ENCODE measurements around the gene PHLDA3. TPM values are rescaled to one million over a fixed set of nuclear protein-coding genes. Genes with fewer than 3 reads are reported as not detected.

The PHLDA3 gene
- total and polyA plus RNA-seq, 7 donors = 3.2 to 135 (median 93.4) TPM

- Histone ChIP-seq H3K4me3 (no peak overlapping the region), H3K27me3 (no peaks in the 10 kb centered on the region), H3K27ac (no peak overlapping the region), H3K36me3 (no peaks in the 10 kb centered on the region), H3K9me3 (no peaks in the 10 kb centered on the region), H3K4me1 (peaks cover 0 to 7% (median 0%) of the 10 kb centered on the region in 4 donors)
- no peak for DNase-seq
- TF ChIP-seq POLR2AphosphoS5 (IDR thresholded peaks at IDR 0.05) (no peak), EP300 (IDR thresholded peaks at IDR 0.05) (no peak), POLR2A (IDR thresholded peaks at IDR 0.05) (no peak)
- TF ChIP-seq, protein P1, sequence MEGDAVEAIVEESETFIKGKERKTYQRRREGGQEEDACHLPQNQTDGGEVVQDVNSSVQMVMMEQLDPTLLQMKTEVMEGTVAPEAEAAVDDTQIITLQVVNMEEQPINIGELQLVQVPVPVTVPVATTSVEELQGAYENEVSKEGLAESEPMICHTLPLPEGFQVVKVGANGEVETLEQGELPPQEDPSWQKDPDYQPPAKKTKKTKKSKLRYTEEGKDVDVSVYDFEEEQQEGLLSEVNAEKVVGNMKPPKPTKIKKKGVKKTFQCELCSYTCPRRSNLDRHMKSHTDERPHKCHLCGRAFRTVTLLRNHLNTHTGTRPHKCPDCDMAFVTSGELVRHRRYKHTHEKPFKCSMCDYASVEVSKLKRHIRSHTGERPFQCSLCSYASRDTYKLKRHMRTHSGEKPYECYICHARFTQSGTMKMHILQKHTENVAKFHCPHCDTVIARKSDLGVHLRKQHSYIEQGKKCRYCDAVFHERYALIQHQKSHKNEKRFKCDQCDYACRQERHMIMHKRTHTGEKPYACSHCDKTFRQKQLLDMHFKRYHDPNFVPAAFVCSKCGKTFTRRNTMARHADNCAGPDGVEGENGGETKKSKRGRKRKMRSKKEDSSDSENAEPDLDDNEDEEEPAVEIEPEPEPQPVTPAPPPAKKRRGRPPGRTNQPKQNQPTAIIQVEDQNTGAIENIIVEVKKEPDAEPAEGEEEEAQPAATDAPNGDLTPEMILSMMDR (IDR thresholded peaks at IDR 0.05) = no peak
- intact Hi-C loops (cut with DNase I) = no loop called here
- WGBS, 2 donors = 88 to 93% methylated on average over 2 of the region's 2 CpGs
These were observed 44.8 kb downstream of the PHLDA3 start for GRCh38 chr1:201424146-201424545.

DNA sequence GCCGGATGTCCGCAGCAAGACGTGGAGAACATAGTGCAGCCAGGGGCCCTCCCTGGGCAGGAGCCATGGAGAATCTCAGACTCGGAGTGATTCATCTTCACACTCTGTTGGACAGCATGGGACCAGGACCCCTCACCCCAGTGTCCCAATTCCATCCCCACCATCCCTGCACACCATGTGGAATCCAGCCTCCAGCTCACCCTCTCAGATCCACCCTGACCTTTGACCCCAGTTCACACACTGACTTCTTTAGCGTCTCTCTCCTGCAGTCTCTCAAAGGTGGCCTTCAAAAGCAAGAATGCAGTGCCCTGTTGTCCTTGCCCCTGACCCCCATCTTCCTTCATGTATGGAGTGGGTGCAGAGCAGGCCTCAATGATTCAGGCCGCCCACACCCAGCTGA lies 45.3 kb downstream of the PHLDA3 start:
- Histone ChIP-seq H3K36me3 (no peaks in the 10 kb centered on the region), H3K4me1 (peaks cover 0 to 7% (median 0%) of the 10 kb centered on the region in 4 donors), H3K27me3 (no peaks in the 10 kb centered on the region), H3K9me3 (no peaks in the 10 kb centered on the region), H3K4me3 (no peak overlapping the region), H3K27ac (no peak overlapping the region)
- DNase-seq = no peak
- no peak for TF ChIP-seq EP300 (IDR thresholded peaks at IDR 0.05)
- no peak for TF ChIP-seq POLR2AphosphoS5 (IDR thresholded peaks at IDR 0.05)
- TF ChIP-seq POLR2A (IDR thresholded peaks at IDR 0.05) = no peak
- TF ChIP-seq, protein P1 (IDR thresholded peaks at IDR 0.05) = no peak
- intact Hi-C loops (cut with DNase I) = no loop called here
- WGBS, 2 donors = 92 to 93% methylated on average over 6 of the region's 6 CpGs

DNA sequence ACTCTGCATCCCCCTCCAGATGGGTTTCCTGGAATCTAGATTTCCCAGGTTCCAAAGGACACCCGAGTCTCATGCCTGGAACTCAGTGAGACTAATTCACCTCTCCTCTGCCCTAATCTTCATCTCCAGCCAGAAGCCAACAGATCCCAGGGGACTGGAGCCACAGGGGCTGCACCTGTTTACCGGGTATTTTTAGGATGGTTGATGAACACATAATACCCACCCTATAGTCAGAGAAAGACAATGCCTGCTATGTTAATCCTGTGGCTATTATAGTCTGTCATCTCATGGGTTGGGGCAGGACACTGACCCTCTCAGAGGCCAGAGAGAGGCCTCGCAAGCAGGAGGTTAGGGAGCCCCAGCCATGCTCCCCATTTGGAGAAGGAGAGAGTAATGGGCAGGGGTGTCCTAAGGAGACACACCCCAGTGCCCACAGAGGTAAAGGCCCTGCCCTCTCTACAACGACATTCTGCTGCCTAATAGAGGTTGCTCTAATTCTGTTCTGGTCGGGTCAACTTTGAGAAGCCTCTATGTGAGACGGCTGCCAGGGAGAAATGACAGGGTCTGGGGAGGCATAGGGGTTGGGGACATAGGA lies 46.5 kb downstream of the PHLDA3 start:
- no peaks in the 10 kb centered on the region for H3K36me3 ChIP-seq
- no peak overlapping the region for H3K4me3 ChIP-seq
- peaks cover 0 to 7% (median 0%) of the 10 kb centered on the region in 4 donors for H3K4me1 ChIP-seq
- intact Hi-C loops (cut with DNase I) = no loop called here
- H3K9me3 ChIP-seq = no peaks in the 10 kb centered on the region
- no peak for TF ChIP-seq POLR2A (IDR thresholded peaks at IDR 0.05)
- 73 to 76% methylated on average over 6 of the region's 6 CpGs for whole genome bisulfite sequencing, 2 donors
- no peaks in the 10 kb centered on the region for H3K27me3 ChIP-seq
- no peak overlapping the region for H3K27ac ChIP-seq
- no peak for DNase-seq

DNA sequence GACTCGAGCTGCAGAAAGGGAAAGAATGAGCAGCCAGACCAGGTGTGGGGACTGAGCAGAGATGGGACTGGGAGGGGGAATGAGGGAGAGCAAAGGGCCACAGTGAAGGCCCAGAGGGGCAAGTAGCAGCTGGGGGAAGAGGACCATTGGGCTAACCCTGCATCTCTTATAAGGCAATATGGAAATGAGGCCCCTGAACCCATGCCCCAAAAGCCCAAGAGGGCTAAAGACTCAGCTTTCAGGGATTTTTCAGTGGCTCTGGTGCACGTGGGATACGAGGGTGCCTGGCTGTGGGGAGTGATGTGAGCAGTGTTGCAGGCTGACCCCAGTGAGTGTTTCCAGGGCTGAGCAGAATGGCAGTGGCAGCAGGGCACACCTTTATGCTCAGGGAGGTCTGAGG lies 47.0 kb downstream of the PHLDA3 start:
- intact Hi-C loops (cut with DNase I) = no loop called here
- H3K9me3 ChIP-seq = no peaks in the 10 kb centered on the region

DNA sequence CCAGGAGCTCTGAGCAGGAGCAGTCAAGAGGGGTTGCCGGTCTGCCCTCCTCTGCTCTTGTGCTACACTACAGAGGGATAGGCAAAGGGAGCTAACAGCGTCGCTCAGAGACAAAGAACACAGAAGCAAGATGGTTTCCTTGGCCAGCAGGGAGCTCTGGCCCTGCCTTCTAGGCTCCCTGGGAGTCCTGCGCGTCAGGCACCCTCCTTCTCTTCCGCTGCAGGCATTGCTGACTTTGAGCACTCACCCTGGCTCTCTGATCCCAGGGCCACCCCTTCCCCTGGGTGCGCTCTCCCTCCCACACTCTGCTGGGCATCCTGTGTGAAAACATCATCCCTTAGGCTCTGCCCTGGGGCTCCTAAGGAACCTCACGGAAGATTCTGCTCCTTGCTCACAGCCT lies 47.9 kb downstream of the PHLDA3 start:
- H3K36me3 ChIP-seq = no peaks in the 10 kb centered on the region
- H3K4me1 ChIP-seq = peaks cover 0 to 7% (median 0%) of the 10 kb centered on the region in 4 donors
- WGBS, 2 donors = 89 to 91% methylated on average over 8 of the region's 8 CpGs
- TF ChIP-seq POLR2AphosphoS5 (IDR thresholded peaks at IDR 0.05) (no peak), EP300 (IDR thresholded peaks at IDR 0.05) (no peak), POLR2A (IDR thresholded peaks at IDR 0.05) (no peak)
- TF ChIP-seq, protein P1 (IDR thresholded peaks at IDR 0.05) = no peak
- no peaks in the 10 kb centered on the region for H3K9me3 ChIP-seq
- H3K4me3 ChIP-seq = no peak overlapping the region
- intact Hi-C loops (cut with DNase I) = no loop called here
- H3K27me3 ChIP-seq = no peaks in the 10 kb centered on the region
- no peak for DNase-seq
- no peak overlapping the region for H3K27ac ChIP-seq

More for the DNA sequence above, 47.0 kb downstream of the PHLDA3 start:
- H3K36me3 ChIP-seq = no peaks in the 10 kb centered on the region
- no peak overlapping the region for H3K27ac ChIP-seq
- no peak overlapping the region for H3K4me3 ChIP-seq
- H3K27me3 ChIP-seq = no peaks in the 10 kb centered on the region
- 63 to 69% methylated on average over 3 of the region's 3 CpGs for WGBS, 2 donors
- TF ChIP-seq POLR2AphosphoS5 (IDR thresholded peaks at IDR 0.05) (no peak), POLR2A (IDR thresholded peaks at IDR 0.05) (no peak), EP300 (IDR thresholded peaks at IDR 0.05) (no peak)
- TF ChIP-seq, protein P1 (IDR thresholded peaks at IDR 0.05) = no peak
- H3K4me1 ChIP-seq = peaks cover 0 to 7% (median 0%) of the 10 kb centered on the region in 4 donors
- DNase-seq = no peak

All from sigmoid colon (tissue), 7 donors.